PC-3 (cell line): ENCODE measurements around the gene C6orf136.

Experiments used
- CTCF ChIP-seq: fragments of 300-600 bp; sonication (generic); conservative IDR thresholded peaks from 2 replicates; pipeline ENCODE4 v1.5.1; 2017; ENCODE audit warnings: antibody characterized with exemption, low read depth, mild to moderate bottlenecking, low read length
- EZH2 ChIP-seq: fragments of 300-600 bp; sonication (generic); IDR thresholded peaks from one replicate; pipeline ENCODE4 v1.6.1; 2017; ENCODE audit warnings: antibody characterized with exemption, mild to moderate bottlenecking, low read length; ENCODE audit not compliant: unreplicated experiment
- EZH2phosphoT487 ChIP-seq: fragments of 300-600 bp; sonication (generic); IDR thresholded peaks from 2 replicates; pipeline ENCODE4 v1.6.1; 2018; ENCODE audit warnings: mild to moderate bottlenecking, antibody characterized with exemption, low read length, borderline replicate concordance

- TF ChIP-seq CTCF (no peak), EZH2 (no peak), EZH2phosphoT487 (no peak)
Observed at GRCh38 chr6:30598912-30599624, 47.9 kb upstream of the C6orf136 start.
